Measurements from ENCODE around the gene LHX4. TPM values are rescaled to one million over a fixed set of nuclear protein-coding genes. Genes with fewer than 3 reads are reported as not detected.
A peak's percentile ranks its signal among the peaks of the same experiment; 100 is the strongest.

LHX4 gene
- total RNA-seq, 2 donors from 2014 or later = not detected

- intact Hi-C loops (cut with DNase I) = no loop called here
- ATAC-seq = no peak
- no peak for DNase-seq
Observed at GRCh38 chr1:180218806-180219765, 11.0 kb upstream of the LHX4 start.

- ATAC-seq (no peak), DNase-seq (no peak)
- intact Hi-C loops (cut with DNase I) = no loop called here
Observed at GRCh38 chr1:180219776-180220175, 10.3 kb upstream of the LHX4 start.

GRCh38 chr1:180221462-180221861 lies 8.6 kb upstream of the LHX4 start:
- DNase-seq = no peak
- intact Hi-C loops (cut with DNase I) = no loop called here

GRCh38 chr1:180224902-180225301 lies 5.2 kb upstream of the LHX4 start:
- no peak for DNase-seq
- intact Hi-C loops (cut with DNase I) = no loop called here
- no peak for ATAC-seq

More at GRCh38 chr1:180221462-180221861, 8.6 kb upstream of the LHX4 start:
- ATAC-seq = no peak

GRCh38 chr1:180225403-180225802 lies 4.7 kb upstream of the LHX4 start:
- no peak for DNase-seq
- intact Hi-C loops (cut with DNase I) = no loop called here
- ATAC-seq = no peak

- DNase-seq (no peak), ATAC-seq (no peak)
- intact Hi-C loops (cut with DNase I) = no loop called here
Observed at GRCh38 chr1:180227861-180228647, 2.0 kb upstream of the LHX4 start.

GRCh38 chr1:180228648-180229482 lies 1.2 kb upstream of the LHX4 start:
- peak in 1 of 2 donors; percentile 20 for ATAC-seq
- no peak for DNase-seq
- intact Hi-C loops (cut with DNase I) = no loop called here

- ATAC-seq (no peak), DNase-seq (no peak)
- intact Hi-C loops (cut with DNase I) = no loop called here
Observed at GRCh38 chr1:180230416-180230790, 339 bp downstream of the LHX4 start.

GRCh38 chr1:180230791-180231505 lies 884 bp downstream of the LHX4 start:
- peak in 1 of 2 donors; percentile 5 for ATAC-seq
- intact Hi-C loops (cut with DNase I) = no loop called here

GRCh38 chr1:180231506-180231921 lies 1.4 kb downstream of the LHX4 start:
- intact Hi-C loops (cut with DNase I) = no loop called here
- no peak for DNase-seq
- no peak for ATAC-seq

More at GRCh38 chr1:180230791-180231505, 884 bp downstream of the LHX4 start:
- no peak for DNase-seq

GRCh38 chr1:180231936-180232335 lies 1.9 kb downstream of the LHX4 start:
- no peak for DNase-seq
- ATAC-seq = no peak
- intact Hi-C loops (cut with DNase I) = no loop called here

- intact Hi-C loops (cut with DNase I) = no loop called here
- no peak for DNase-seq
- no peak for ATAC-seq
Observed at GRCh38 chr1:180232521-180233043, 2.5 kb downstream of the LHX4 start.

- no peak for DNase-seq
- ATAC-seq = no peak
- intact Hi-C loops (cut with DNase I) = no loop called here
Observed at GRCh38 chr1:180233191-180234011, 3.3 kb downstream of the LHX4 start.

- DNase-seq (no peak), ATAC-seq (no peak)
- intact Hi-C loops (cut with DNase I) = no loop called here
Observed at GRCh38 chr1:180234369-180235076, 4.5 kb downstream of the LHX4 start.

GRCh38 chr1:180235077-180235501 lies 5.0 kb downstream of the LHX4 start:
- DNase-seq = no peak
- no peak for ATAC-seq
- intact Hi-C loops (cut with DNase I) = no loop called here

- intact Hi-C loops (cut with DNase I) = no loop called here
- ATAC-seq (no peak), DNase-seq (no peak)
Observed at GRCh38 chr1:180235502-180236239, 5.6 kb downstream of the LHX4 start.

Measured in left cardiac atrium (tissue), 4 donors.